ENCODE measurements around the gene GLB1L2.

GLB1L2 gene

DNA sequence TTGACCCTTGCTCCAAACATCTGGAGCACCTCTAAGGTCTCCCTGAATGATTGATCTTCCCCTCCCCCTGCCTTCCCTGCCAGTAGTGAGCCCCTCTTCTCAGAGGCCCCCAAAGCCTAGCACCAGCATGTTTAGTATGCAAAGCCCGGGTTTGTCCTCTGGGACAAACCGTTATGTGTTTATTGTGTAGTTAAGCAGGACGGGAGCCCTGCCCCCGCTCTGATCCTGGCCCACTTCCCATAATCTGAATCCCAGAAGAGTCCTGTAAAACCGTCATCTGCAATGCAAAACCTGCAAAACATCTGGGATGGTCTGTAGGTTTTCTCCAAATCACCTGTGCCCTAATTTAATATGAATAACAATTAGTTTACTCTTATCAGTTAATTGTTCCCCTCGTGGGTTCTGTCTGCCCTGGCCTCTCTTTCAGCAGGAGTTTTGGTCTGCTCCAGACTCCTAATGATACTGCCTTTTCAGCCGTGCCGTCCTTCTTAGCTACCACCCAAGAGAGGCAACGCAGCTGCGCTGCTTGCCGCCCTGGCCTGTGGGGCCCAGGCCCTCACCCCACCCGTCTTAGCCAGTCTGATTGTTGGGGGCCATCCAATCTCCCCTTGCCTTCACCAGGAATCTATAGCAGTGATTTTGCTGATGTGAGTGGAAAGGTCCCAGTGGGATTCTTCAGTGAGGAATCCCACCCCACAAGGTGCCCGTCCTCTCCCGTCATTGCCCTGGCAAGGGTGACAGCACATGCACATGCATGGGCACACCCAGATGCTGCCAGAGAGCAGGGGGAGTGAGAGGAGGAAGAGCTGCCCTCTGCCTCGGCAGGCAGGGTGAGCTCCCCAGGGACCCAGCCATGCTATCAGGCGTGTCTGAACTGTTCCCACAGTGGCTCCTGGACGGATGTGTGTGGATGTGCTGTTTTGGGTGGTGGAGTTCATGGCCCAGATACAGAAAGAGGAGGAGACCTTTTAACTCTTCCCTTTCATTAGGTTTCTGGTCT, 83.3 kb downstream of the GLB1L2 start:
- Histone ChIP-seq H3K27me3 (replicated peaks in 2 of 5; ENCODE audit: control insufficient read depth in 4 of 5, insufficient read depth in 5 of 5, low read length in 4 of 5) (peaks cover 8 to 90% (median 33%) of the 10 kb centered on the region in 5 experiments), H3K4me3 (ENCODE audit: control insufficient read depth in 1 of 7, extremely low read depth in 1 of 7, insufficient read depth in 4 of 7, low read depth in 2 of 7, low read length in 6 of 7) (no peak overlapping the region), H3K4me1 (ENCODE audit: control extremely low read depth in 1 of 4, control insufficient read depth in 4 of 4, insufficient read depth in 4 of 4, low read length in 3 of 4) (peaks cover 0 to 20% (median 8%) of the 10 kb centered on the region in 4 experiments), H3K36me3 (ENCODE audit: control insufficient read depth in 4 of 4, insufficient read depth in 4 of 4, low read length in 3 of 4) (no peaks in the 10 kb centered on the region), H3K9me3 (ENCODE audit: control extremely low read depth in 1 of 5, control insufficient read depth in 4 of 5, insufficient read depth in 2 of 5, low read depth in 1 of 5, low read length in 4 of 5) (no peaks in the 10 kb centered on the region), H3K27ac (ENCODE audit: insufficient read depth in 1 of 2, low read depth in 1 of 2, low read length in 2 of 2, poor library complexity in 1 of 2, severe bottlenecking in 2 of 2) (no peak overlapping the region)
- 46% methylated on average over 14 of the region's 17 CpGs for WGBS (ENCODE audit: insufficient coverage)
- POLR2A ChIA-PET, result no interaction called here
- CTCF ChIA-PET, result no interaction called here
- DNase-seq, result no peak

DNA sequence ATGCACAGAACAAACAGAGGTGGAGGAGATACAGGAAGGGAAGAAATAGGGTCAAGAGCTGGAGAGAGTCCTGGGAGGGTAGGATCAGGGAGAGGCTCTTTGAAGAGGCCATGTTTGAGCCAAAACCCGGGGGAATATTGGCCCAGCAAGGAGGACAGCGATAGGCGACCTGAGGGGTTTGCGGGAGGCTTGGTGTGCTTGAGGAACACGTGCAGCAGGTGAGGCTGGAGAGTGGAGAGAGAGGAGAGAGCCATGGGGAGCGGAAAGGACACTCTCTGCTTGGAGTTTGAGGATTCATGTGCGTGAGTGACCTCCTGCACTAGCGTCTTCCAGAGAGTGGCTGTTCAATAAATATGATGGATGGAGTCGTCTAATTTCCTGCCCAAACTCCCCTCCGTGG, 84.9 kb downstream of the GLB1L2 start:
- Histone ChIP-seq H3K4me3 (ENCODE audit: control insufficient read depth in 1 of 7, extremely low read depth in 1 of 7, insufficient read depth in 4 of 7, low read depth in 2 of 7, low read length in 6 of 7) (no peak overlapping the region), H3K36me3 (ENCODE audit: control insufficient read depth in 4 of 4, insufficient read depth in 4 of 4, low read length in 3 of 4) (no peaks in the 10 kb centered on the region), H3K27me3 (replicated peaks in 2 of 5; ENCODE audit: control insufficient read depth in 4 of 5, insufficient read depth in 5 of 5, low read length in 4 of 5) (peaks cover 0 to 73% (median 22%) of the 10 kb centered on the region in 5 experiments), H3K27ac (ENCODE audit: insufficient read depth in 1 of 2, low read depth in 1 of 2, low read length in 2 of 2, poor library complexity in 1 of 2, severe bottlenecking in 2 of 2) (no peak overlapping the region), H3K4me1 (ENCODE audit: control extremely low read depth in 1 of 4, control insufficient read depth in 4 of 4, insufficient read depth in 4 of 4, low read length in 3 of 4) (peaks cover 0 to 10% (median 4%) of the 10 kb centered on the region in 4 experiments), H3K9me3 (ENCODE audit: control extremely low read depth in 1 of 5, control insufficient read depth in 4 of 5, insufficient read depth in 2 of 5, low read depth in 1 of 5, low read length in 4 of 5) (no peaks in the 10 kb centered on the region)
- POLR2A ChIA-PET, result no interaction called here
- no peak for DNase-seq
- CTCF ChIA-PET, result no interaction called here
- WGBS (ENCODE audit: insufficient coverage), result 85% methylated on average over 10 of the region's 10 CpGs

GRCh38 chr11:134417871-134418840, 86.4 kb downstream of the GLB1L2 start:
- H3K4me3 ChIP-seq (ENCODE audit: control insufficient read depth in 1 of 7, extremely low read depth in 1 of 7, insufficient read depth in 4 of 7, low read depth in 2 of 7, low read length in 6 of 7), result no peak overlapping the region
- peaks cover 0 to 2% (median 0%) of the 10 kb centered on the region in 4 experiments for H3K4me1 ChIP-seq (ENCODE audit: control extremely low read depth in 1 of 4, control insufficient read depth in 4 of 4, insufficient read depth in 4 of 4, low read length in 3 of 4)
- peaks cover 0 to 65% (median 20%) of the 10 kb centered on the region in 5 experiments for H3K27me3 ChIP-seq (replicated peaks in 2 of 5; ENCODE audit: control insufficient read depth in 4 of 5, insufficient read depth in 5 of 5, low read length in 4 of 5)
- no peaks in the 10 kb centered on the region for H3K9me3 ChIP-seq (ENCODE audit: control extremely low read depth in 1 of 5, control insufficient read depth in 4 of 5, insufficient read depth in 2 of 5, low read depth in 1 of 5, low read length in 4 of 5)
- ChIA-PET POLR2A (no interaction called here), CTCF (no interaction called here)
- no peaks in the 10 kb centered on the region for H3K36me3 ChIP-seq (ENCODE audit: control insufficient read depth in 4 of 4, insufficient read depth in 4 of 4, low read length in 3 of 4)
- DNase-seq, result peak in 1 of 3 donors; percentile 15
- WGBS (ENCODE audit: insufficient coverage), result 68% methylated on average over 11 of the region's 14 CpGs
- no peak overlapping the region for H3K27ac ChIP-seq (ENCODE audit: insufficient read depth in 1 of 2, low read depth in 1 of 2, low read length in 2 of 2, poor library complexity in 1 of 2, severe bottlenecking in 2 of 2)

DNA sequence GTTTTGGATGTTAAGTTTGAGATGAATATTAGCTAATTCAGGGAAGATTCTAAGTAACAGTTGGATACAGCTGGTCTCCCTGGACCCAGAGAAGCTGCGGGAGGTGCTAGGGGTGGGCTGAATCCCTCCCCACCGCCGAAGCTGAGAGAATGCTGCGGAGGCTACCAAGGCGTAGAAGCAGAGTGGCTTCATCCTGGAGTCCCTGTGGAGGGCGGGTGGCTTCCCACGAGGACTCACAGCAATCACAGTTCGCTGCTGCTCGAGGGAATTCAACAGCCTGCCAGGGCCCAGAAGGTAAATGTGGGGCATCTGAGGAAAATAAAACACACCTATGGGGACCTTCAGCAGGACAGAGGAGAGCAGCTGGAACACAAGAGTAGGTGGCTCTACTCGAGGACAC, 91.3 kb downstream of the GLB1L2 start:
- 88% methylated on average over 10 of the region's 10 CpGs for WGBS (ENCODE audit: insufficient coverage)
- H3K27ac ChIP-seq (ENCODE audit: insufficient read depth in 1 of 2, low read depth in 1 of 2, low read length in 2 of 2, poor library complexity in 1 of 2, severe bottlenecking in 2 of 2), result no peak overlapping the region
- H3K9me3 ChIP-seq (ENCODE audit: control extremely low read depth in 1 of 5, control insufficient read depth in 4 of 5, insufficient read depth in 2 of 5, low read depth in 1 of 5, low read length in 4 of 5), result no peaks in the 10 kb centered on the region
- no peak overlapping the region for H3K4me3 ChIP-seq (ENCODE audit: control insufficient read depth in 1 of 7, extremely low read depth in 1 of 7, insufficient read depth in 4 of 7, low read depth in 2 of 7, low read length in 6 of 7)
- H3K4me1 ChIP-seq (ENCODE audit: control extremely low read depth in 1 of 4, control insufficient read depth in 4 of 4, insufficient read depth in 4 of 4, low read length in 3 of 4), result no peaks in the 10 kb centered on the region
- no peaks in the 10 kb centered on the region for H3K36me3 ChIP-seq (ENCODE audit: control insufficient read depth in 4 of 4, insufficient read depth in 4 of 4, low read length in 3 of 4)
- ChIA-PET POLR2A (no interaction called here), CTCF (no interaction called here)
- H3K27me3 ChIP-seq (replicated peaks in 2 of 5; ENCODE audit: control insufficient read depth in 4 of 5, insufficient read depth in 5 of 5, low read length in 4 of 5), result peaks cover 0 to 40% (median 11%) of the 10 kb centered on the region in 5 experiments
- DNase-seq, result no peak

DNA sequence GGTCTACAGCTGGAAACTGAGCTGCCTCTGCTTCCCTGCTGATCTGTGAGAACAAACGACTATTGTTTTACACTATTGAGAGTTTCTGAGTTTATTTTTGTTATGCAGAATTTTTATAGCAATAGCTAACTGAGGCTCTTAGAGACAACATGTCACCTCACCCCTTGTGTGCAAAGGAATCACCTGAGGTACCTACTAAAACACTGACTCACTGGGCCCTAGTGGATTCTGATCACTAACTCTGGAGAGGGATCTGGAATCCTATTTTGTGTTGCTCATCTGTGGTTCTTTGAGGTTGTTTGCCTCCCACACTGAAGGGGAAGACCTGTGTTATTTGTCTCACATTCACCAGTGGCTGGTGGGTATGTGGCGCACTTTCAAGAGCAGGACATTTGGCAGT, 93.6 kb downstream of the GLB1L2 start:
- H3K36me3 ChIP-seq (ENCODE audit: control insufficient read depth in 4 of 4, insufficient read depth in 4 of 4, low read length in 3 of 4), result no peaks in the 10 kb centered on the region
- no peaks in the 10 kb centered on the region for H3K9me3 ChIP-seq (ENCODE audit: control extremely low read depth in 1 of 5, control insufficient read depth in 4 of 5, insufficient read depth in 2 of 5, low read depth in 1 of 5, low read length in 4 of 5)
- H3K4me1 ChIP-seq (ENCODE audit: control extremely low read depth in 1 of 4, control insufficient read depth in 4 of 4, insufficient read depth in 4 of 4, low read length in 3 of 4), result no peaks in the 10 kb centered on the region
- no peak overlapping the region for H3K4me3 ChIP-seq (ENCODE audit: control insufficient read depth in 1 of 7, extremely low read depth in 1 of 7, insufficient read depth in 4 of 7, low read depth in 2 of 7, low read length in 6 of 7)
- ChIA-PET CTCF (no interaction called here), POLR2A (no interaction called here)
- 92% methylated on average over 2 of the region's 2 CpGs for WGBS (ENCODE audit: insufficient coverage)
- no peak overlapping the region for H3K27ac ChIP-seq (ENCODE audit: insufficient read depth in 1 of 2, low read depth in 1 of 2, low read length in 2 of 2, poor library complexity in 1 of 2, severe bottlenecking in 2 of 2)
- DNase-seq, result no peak
- peaks cover 0 to 33% (median 8%) of the 10 kb centered on the region in 5 experiments for H3K27me3 ChIP-seq (replicated peaks in 2 of 5; ENCODE audit: control insufficient read depth in 4 of 5, insufficient read depth in 5 of 5, low read length in 4 of 5)

Data from common myeloid progenitor, CD34-positive (primary cell).